Measurements from ENCODE around the gene ARHGEF7.

GRCh38 chr13:111242585-111242984 is 127.5 kb downstream of the ARHGEF7 start:
- TF ChIP-seq EZH2 (IDR thresholded peaks at IDR 0.05; ENCODE audit: borderline replicate concordance, low read length) (no peak), CTCF (IDR thresholded peaks at IDR 0.05; ENCODE audit: low read length) (no peak)
